ENCODE results near the gene CIDEA.

Gene CIDEA

DNA sequence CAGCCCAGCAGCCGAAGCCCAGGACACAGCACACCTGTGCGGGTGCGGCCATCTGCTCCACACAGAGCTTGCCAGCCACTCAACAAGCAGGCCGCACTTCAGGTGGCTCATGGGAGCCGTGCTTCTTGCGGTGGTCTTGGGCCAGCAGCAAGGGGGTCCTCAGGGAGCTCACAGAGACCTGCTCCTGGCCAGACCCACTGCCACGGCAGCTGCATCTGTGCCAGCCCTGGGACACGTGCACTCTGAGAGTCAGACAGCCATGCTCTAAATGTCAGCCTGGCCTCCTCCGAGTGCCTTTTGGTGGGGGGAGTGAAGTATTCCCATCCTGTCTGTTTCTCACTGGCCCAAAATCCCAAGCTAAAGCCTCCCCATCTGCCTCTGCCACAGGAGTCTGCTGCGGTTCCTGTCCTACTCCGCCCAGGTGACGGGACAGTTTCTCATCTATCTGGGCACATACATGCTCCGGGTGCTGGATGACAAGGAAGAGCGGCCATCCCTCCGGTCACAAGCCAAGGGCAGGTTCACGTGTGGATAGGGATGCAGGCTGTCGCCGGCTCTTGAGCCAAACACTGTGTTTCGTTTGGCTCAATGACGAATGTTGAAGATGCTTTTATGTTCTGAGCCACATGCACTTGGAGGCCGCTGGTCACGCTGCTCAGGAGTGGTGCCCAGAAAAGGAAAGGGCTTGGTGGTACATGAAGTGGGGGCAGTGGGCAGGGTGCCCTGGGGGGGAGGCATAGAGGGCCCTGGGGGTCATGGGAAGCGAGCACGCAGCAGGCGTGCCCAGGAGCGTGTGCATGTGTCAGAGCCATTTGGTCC is 22.8 kb downstream of the CIDEA start:
- DNase-seq = no peak

DNA sequence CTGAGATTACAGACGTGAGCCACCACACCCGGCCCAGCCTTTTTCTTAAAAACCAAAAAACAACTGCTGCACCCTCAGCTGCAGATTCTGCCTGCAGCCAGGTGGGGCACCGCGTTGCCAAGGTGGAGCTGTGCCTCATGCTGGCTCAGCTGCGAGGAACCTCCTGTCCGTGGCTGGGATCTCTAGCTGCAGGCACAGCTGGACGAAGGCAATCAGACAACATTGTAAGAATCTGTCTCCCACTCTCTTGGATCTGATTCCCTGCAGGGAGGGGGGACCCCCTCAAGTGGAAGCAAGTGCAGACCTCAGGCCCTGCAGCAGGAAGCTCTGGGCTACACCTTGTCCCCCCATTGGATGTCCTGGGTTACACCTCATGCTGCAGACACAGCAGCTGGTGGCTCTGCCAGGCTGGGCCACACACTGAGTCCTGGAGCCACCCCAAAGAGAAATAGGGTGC is 24.1 kb downstream of the CIDEA start:
- DNase-seq = no peak

DNA sequence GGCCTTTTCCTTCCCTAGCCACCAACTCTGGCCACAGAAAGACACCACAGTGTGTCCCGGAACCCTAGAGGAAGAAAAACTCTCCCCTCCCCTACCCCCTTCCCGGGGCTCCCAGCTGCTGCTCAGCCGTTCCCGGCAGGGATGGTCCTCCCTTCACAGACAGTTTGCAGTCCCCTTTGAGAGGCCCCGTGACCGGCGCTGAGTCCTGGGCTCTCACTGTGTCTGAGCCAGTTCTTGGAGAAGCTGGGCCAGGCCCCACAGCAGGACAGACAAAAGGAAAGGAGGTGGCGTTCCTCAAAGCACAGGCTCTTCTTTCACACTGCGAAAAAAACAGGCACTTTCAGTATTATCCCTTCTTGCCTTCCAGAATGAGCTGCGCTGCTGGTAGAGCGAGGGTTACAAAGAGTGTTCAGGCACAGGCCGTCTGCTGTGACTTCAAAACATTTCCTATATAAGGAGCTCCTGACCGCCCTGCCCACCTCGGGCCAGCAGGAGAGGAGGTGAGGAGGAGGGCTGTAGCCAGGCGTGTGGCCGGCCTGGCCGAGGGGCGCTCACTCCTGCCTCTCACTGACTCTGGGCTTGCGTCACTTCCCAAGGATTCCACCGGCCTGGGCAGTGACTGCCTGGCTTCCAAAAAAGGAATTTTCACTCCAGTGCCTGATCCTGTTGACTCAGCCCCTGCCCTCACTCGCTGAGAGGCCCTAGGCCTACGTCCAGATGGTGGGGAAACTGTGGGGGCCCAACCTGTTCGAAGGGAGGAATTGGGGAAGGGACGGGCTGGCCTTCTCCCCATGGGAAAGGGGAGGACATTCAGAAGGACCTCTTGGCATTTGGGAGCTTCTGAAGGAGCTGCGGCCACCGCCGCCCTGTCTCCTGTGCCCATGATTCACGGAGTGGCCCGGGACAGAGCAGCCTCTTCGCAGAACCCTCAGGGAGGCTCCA is 24.9 kb downstream of the CIDEA start:
- no peak for DNase-seq

DNA sequence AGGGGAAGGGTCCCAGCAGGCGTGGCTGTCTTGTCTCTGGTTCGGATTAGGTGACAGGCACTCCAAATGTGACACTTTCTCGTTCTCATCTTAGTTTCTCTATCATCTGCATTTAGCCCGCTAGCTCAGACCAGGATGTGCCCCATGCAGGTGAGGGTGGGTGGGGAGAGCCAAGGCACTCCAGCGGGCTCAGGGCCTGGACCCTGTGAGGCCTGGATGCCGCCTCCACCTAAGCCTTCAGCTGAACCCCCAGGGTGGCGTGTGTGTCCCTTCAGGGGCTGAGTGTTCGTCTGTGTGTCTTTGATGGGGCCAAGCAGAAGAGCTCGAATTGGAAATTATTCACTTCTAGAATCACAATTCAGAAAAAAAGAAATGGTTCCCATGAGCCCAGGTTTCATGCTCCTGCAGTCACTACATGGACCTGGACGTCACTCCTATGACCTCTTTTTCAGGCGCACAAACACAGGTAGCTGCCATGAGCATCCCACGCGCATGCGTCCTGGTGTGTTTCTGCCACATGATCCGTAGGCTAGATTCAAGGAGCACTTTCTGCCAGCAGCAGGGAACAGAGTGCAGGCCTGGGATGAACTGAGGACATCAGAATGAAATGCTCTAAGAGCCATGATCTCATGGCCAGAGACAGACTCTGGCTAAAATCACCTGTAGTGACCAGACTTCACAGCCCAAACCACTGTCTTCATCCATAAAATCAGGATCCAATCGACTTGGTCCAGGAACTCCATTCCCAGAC is 25.8 kb downstream of the CIDEA start:
- DNase-seq = no peak

DNA sequence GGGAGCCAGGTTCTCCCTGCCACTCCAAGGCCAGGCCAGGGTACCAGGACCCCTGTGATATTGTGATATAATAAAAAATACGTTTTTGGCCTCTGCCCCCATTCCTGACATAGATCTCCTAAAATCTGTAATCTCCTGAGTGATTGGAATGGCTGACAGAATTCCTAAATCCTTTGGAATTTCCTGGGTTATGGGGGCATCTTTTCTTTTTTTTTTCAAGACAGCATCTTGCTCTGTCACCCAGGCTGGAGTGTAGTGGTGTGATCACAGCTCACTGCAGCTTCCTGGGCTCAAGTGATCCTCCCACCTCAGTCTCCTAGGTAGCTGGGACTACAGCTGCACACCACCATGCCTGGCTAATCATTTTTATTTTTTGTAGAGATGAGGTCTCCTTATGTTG is 27.7 kb downstream of the CIDEA start:
- DNase-seq = no peak

DNA sequence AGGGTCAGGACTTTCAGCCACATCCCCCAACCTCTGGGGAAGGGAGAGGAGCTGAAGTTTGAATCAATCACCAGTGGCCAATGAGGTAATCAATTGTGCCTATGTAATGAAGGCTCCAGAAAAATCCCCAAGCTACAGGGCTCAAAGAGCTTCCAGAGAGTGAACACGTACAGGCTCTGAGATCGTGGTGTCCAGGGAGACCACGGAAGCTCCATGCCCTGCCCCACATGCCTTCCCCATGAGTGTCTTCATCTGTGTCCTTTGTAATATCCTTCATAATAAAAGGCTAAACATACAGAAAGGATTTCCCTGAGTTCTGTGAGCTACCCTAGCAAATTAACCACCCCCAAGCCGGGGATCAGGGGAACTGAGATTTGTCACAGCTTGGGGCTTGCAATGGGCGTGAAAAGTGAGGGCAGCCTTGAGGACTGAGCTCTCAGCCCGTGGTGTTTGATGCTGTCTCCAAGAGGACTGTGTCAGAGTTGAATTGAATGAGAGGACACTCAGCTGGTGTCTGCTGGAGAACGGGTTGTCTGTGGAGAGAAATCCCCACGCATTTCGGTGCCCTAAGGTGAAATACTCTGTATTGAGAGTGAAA is 28.4 kb downstream of the CIDEA start:
- no peak for DNase-seq

DNA sequence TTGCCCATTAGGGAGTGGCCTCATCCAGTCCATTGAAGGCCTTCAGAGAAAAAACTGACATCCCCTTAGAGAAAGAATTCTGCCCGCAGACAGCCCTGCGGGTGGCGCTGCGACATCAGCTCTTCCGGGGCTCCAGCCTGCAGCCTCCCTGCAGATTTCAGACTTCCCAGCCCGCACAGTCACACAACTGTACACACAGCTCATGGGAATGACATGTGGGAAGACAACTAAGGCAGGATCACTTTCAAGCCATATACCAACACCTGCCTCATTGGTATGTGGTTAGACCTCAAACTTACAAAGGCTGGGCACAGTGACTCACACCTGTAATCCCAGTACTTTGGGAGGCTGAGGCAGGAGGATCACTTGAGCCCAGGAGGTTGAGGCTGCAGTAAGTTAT is 29.1 kb downstream of the CIDEA start:
- no peak for DNase-seq

DNA sequence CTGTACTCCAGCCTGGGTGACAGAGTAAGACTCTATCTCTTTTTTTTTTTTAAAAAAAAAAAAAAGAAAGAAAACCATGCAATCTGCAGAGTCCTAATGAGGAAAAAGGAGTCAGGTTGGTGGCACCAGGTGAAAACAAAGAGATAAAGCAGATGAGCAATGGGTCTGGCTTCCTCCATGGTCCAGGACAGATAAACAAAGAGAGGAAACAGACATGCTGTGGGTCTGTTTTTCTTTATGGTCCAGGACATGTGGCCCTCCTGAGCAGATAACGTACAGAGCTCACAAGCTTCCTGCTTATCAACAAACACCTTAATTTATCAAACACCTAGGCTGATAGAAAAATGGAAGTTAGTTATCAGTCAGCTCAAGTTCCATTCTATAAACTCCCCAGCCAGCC is 29.5 kb downstream of the CIDEA start:
- DNase-seq = no peak

DNA sequence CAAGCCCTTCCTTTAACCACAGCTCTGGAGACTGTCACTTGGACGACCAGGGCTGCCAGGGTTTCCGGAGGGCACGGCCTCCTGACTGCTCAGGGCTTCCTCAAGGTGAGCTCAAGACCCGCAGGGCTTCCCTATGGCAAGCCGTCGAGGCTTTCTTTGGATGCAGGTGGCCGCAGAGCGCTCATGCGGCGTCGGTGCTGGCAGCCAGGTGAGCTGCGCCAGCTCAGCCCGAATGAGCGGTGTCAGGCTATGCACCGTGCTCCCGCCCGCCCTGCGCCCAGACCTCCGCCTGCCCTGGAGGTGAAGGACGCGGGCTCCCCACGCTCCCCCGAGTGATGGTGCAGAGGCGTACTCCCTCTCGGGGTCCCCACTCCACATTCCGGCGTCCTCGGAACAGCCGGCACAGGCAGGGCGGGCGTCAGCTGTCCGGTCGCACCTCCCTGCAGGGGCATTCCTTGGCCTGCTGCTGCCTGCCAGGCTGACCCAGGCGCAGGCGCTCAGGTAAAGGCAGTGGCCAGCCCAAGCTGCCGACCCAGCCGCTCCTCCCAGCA is 33.0 kb downstream of the CIDEA start:
- DNase-seq = no peak

DNA sequence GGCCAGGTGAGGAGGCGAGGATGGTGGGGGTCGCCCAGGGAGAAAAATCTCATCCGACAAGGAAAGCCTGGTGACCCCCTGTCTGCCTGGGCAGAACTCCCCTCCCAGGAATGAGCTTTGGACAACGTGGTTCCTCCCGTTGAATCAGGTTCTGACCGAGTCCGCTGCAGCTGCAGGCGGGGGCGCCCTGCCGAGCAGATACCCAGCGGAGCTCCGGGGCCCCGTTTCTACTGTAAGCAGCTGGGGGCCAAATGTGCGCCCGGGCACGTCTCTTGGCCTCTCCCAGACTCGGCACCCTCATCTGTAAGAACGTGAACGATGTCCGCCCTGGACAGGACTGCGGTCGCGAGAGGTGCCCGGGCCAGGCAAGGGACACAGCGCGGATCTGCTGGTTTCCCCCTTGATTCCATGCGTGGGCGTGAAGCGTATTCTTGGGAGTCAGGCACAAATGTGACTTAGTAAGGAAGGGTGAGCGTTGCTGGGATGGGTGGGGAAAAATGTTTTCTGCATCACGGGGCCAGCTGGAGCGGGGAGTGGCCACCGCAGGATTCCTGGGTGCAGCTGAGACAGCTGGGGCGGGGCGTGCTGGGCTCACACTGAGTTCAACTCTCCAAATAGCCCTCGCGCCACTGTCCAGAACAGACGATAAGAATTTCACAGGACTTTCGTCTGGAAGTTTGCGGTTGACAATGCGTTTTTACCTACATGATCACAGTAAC is 33.7 kb downstream of the CIDEA start:
- DNase-seq = no peak

DNA sequence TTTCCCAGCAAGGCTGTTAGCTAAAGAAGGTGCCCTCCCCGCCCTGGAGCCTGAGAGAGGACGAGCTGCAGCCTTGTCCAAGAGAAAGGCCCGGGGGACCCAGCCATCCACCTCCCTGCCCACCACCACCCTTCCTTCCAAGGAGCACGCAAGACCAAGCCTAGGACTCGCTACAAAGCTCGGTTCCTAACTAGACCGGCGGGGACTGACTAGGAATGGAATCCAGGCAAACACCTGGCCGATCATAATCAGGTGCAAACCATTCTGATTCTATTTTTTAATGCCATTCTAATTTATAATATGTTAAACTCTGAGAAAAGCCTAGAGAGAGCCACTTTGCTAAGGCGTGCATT is 34.2 kb downstream of the CIDEA start:
- DNase-seq = no peak

DNA sequence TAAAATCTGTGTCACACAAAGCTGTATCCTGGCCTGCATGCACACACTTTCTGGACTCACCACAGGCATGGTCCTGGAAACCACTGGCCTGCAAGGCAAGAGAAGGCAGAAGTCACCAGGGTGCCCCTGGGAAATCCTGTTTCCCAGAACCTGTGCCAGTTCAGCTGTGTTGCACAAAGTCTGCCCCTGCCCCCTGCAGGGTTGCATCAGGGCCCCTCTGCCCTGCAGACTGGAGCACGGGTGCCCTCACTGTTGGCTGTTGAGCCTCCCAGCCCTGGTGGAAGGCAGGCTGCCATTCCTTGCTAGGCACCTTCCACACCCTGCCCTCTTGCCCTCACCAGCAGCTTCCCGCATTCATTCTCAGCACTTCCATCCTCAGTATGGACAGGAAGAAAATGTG is 35.9 kb downstream of the CIDEA start:
- DNase-seq = no peak

DNA sequence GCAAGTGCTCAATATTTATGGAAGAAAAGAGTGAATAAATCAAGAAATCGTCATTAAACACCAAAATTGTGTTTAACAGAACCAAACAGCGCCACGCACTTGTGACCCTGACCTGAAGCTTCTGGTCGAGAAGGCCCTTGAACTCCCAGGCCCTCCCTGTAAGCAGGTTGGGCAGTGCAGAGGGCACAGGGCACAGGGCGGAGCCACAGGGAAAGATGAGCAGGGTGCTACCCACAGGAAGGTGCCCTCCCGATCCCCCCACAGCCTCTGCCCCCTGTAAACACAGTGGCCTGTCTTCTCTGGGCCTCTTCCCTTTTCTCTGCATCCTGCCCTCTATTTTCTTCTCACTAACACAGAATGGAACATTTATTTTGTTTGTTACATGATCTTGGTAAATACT is 37.0 kb downstream of the CIDEA start:
- DNase-seq = no peak

DNA sequence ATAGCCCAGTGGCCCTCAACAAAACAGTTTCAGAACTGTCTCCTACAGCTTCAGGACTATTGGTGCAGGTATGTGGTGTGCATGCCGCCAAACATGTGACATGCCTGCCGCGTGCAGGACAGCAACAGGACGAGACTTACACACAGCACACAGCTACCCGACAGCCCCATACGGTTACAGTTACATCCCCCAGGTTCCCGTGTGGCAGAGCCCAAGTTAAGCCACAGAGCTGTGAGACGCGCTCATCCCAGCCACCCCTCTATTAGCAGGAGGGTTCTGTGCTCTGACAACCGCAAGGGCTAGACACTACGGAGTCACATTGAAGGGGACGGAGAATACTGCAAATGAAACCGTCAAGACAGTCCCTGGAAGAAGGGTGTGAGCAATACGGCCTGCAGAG is 37.5 kb downstream of the CIDEA start:
- no peak for DNase-seq

DNA sequence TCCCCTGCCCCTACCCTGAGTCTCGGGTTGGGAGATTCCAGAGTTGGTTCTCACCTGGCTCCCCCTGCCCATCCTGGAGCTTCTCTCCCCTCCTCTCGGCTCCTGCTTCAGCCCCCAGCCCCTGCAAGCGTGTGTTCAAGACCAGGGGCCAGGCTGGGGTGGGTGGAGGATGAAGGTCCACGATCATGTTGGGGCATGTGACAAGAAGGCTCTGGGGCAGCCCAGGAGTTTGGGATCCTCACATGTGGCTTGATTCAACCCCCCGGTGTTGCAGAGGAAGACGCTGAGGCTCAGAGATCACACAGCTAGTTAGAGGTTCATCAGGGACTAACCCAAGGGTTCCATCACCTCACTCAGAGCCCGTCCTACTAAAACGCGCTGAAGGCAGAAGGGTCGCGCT is 39.7 kb downstream of the CIDEA start:
- DNase-seq = no peak

DNA sequence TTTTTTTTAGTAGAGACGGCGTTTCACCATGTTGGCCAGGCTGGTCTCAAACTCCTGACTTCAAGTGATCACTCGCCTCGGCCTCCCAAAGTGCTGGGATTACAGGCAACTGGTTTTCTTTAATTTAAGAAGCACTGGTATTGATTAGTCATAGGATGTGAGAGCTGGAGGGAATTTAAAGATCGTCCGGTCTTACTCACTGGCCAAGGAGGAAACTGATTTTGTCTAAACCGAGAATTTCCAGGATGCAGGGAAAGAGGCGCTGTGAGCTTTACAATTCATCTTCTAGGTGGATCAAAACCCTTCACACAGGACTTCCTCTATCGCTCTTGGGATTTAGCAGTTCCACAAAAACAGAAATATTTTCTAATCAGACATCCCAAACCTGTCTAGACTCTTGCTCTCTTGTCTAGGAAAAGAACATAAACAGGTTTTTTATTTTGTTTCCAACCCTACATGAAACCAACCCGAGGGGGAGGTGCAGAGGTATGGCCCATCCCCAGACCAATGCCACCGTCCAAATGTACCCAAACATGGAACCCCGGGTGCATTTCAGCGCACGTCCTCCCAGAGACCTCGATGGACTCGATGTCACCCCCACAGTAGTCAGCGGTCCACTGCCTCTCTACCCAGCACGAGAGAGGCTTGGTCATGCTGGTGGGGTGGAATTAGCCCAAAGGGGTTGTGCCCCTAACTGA is 41.4 kb downstream of the CIDEA start:
- DNase-seq = no peak

DNA sequence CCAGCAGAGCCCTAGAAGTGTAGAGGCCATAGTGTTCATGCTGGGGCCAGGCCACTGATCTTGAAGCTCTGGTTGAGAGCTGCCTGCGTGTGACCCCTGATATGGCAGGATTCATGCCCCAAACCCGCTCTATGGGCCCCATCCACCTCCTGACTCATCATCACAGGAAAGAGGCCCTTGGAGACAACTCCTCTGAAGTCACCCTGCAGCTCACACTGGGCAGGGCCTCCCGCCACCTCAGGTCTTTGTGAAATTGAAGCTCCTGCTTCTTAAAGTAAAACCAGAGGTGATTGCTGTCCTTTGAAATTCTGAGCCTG is 41.9 kb downstream of the CIDEA start:
- no peak for DNase-seq

DNA sequence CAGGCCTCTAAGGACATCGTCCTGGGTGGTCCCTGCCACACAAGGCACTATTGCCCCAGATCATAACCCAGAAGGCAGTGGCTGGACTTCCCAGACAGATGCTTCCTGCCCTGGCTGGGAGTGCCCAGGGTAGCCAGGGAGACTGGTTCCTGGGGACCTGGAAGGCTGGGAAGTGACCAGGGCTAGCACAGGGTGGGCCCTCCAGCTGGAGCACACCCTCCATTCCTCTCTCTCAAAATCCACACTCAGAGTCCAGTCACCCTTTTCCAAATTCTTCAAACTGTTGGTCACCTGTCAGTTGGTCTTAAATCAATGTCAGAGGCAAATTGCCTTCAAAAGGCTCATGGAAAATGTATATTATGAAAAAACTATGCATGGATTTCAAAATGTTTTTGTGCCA is 42.3 kb downstream of the CIDEA start:
- no peak for DNase-seq

DNA sequence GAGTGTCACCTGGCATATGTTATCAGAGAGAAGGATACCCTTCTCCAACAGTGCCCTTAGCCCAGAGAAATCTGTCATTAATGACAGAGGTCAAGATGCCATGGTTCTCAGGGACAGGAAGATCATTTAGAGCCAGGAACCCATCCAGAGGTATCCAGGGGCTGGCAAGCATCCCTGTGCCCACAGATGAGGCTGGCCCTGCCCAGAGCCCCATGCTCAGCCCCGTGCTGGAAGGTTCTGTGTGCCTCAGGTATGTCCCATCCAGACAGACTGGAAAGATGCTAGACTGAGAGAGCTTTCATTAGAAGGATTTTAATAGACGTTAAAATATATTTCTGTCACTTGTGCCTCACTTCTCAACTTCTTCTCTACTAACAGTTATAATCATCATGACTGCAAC is 45.7 kb downstream of the CIDEA start:
- no peak for DNase-seq

DNA sequence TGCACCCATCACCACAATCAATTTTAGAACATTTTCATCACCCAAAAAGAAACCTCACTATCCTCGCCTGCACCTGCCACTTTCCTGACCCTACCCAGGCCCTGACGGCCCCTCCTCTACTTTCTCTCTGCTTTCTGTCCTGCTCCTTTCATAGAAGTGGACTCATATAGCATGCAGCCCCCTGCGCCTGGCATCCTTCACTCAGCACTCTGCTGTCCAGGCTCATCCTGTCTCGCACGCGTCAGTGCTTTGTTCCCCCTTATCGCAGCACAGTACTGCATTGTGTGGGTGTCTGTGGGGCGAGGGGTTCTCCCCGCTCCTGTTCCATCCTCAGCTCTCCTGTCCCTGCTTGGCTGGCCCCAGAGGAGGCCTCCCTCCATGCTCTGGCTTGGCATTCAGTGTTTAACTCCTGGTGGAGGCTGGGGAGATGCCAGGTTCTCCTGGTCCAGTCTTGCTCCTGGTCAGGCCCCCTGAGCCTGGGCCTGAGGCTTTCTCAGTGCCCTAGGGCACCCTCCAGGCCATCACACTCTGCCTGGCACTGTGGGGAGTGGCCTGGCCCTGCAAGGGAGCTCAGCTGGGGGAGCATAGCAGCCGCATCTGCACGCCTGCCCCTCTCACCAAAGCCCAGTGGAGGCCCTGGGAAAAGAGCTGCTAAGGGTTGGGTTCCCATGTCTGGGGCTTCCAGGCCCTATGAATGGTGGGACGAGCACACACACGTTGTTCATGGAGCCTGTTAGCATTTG is 47.3 kb downstream of the CIDEA start:
- no peak for DNase-seq

Measured in stimulated activated CD4-positive, alpha-beta T cell treated with anti-CD3 and anti-CD28 coated beads, Interleukin-4, amount 100 ng/mL, for 4 hours (primary cell).